OCI-LY7 (cell line): ENCODE measurements around the gene PFN1. TPM values are rescaled to one million over a fixed set of nuclear protein-coding genes. Genes with fewer than 3 reads are reported as not detected.

Experiments used
- BruUV-seq: library from RNA; stranded (reverse); fragments of 400-500 nt; replicated peaks from 2 replicates; lab custom pipeline; 2021; lab: Mats Ljungman, UMichigan
- CTCF ChIA-PET: fragments of 300-600 bp; sonication (Branson Sonifier 250); formaldehyde crosslinking; loops from one replicate; lab custom pipeline; 2022; ENCODE audit warnings: antibody characterized with exemption; ENCODE audit not compliant: unreplicated experiment; lab: Charles Lee
- POLR2A ChIA-PET: fragments of 300-600 bp; sonication (Branson Sonifier 250); formaldehyde crosslinking; loops from one replicate; lab custom pipeline; 2022; ENCODE audit warnings: antibody characterized with exemption; lab: Charles Lee
- DNase-seq: peaks from one replicate; pipeline ENCODE4 v3.0.0-alpha.2; 2015; ENCODE audit warnings: low spot score
- H2AFZ ChIP-seq: fragments of 200-600 bp; sonication (generic), shearing (Covaris generic); 2 replicates; pipeline ENCODE4 v1.6.1; 2014; ENCODE audit warnings: mild to moderate bottlenecking, antibody characterized with exemption, low read length, moderate library complexity
- H3K27ac ChIP-seq: fragments of 200-600 bp; sonication (generic); 2 replicates; pipeline ENCODE4 v1.5.1; 2014; ENCODE audit warnings: mixed run types, low read depth, mild to moderate bottlenecking, moderate library complexity, low read length, inconsistent platforms; ENCODE audit not compliant: poor library complexity, severe bottlenecking
- H3K36me3 ChIP-seq: fragments of 200-600 bp; sonication (generic); 2 replicates; pipeline ENCODE4 v1.6.1; 2014; ENCODE audit warnings: mild to moderate bottlenecking, antibody characterized with exemption, low read length, moderate library complexity, mixed read lengths; ENCODE audit not compliant: insufficient read depth
- H3K4me1 ChIP-seq: fragments of 200-600 bp; sonication (generic); 2 replicates; pipeline ENCODE4 v1.5.1; 2014; ENCODE audit warnings: mild to moderate bottlenecking, low read length; ENCODE audit not compliant: insufficient read depth, poor library complexity, severe bottlenecking
- H3K4me2 ChIP-seq: fragments of 200-600 bp; sonication (generic); 2 replicates; pipeline ENCODE4 v1.6.1; 2014; ENCODE audit warnings: mild to moderate bottlenecking, low read length
- H3K4me3 ChIP-seq: fragments of 200-600 bp; sonication (generic); 2 replicates; pipeline ENCODE4 v1.5.1; 2014; ENCODE audit warnings: mild to moderate bottlenecking, low read depth, low read length; ENCODE audit not compliant: poor library complexity, severe bottlenecking
- H3K79me2 ChIP-seq: fragments of 200-600 bp; sonication (generic); 2 replicates; pipeline ENCODE4 v1.6.1; 2016; ENCODE audit warnings: low read depth, mild to moderate bottlenecking, low read length, moderate library complexity, mixed read lengths; ENCODE audit not compliant: insufficient read depth
- H3K9me2 ChIP-seq: fragments of 200-600 bp; sonication (generic); 2 replicates; pipeline ENCODE4 v1.6.1; 2016; ENCODE audit warnings: mild to moderate bottlenecking, low read length, mixed read lengths; ENCODE audit not compliant: insufficient read depth
- H3K9me3 ChIP-seq: fragments of 200-600 bp; sonication (generic); 2 replicates; pipeline ENCODE4 v1.6.1; 2014; ENCODE audit warnings: mild to moderate bottlenecking, mixed run types, low read length, mixed read lengths
- H4K20me1 ChIP-seq: fragments of 200-600 bp; sonication (generic); 2 replicates; pipeline ENCODE4 v1.6.1; 2014; ENCODE audit warnings: mild to moderate bottlenecking, antibody characterized with exemption, low read length, moderate library complexity, mixed read lengths; ENCODE audit not compliant: insufficient read depth
- CTCF ChIP-seq: fragments of 200-600 bp; sonication (generic); conservative IDR thresholded peaks from 2 replicates; pipeline ENCODE4 v1.5.1; 2014; ENCODE audit warnings: mild to moderate bottlenecking, antibody characterized with exemption, low read length, moderate library complexity, mixed read lengths
- EZH2phosphoT487 ChIP-seq: fragments of 200-600 bp; sonication (generic); IDR thresholded peaks from 2 replicates; pipeline ENCODE4 v1.6.1; 2018; ENCODE audit warnings: low read depth, borderline replicate concordance, mild to moderate bottlenecking, mixed run types, antibody characterized with exemption, low read length, moderate library complexity, mixed read lengths
- intact Hi-C: fragments of 100-400 bp; cut with micrococcal nuclease; formaldehyde crosslinking; loops from one replicate; pipeline ENCODE4 v1.10.0; 2022; ENCODE audit not compliant: unreplicated experiment
- total RNA-seq, 2 experiments: library from RNA; depleted of rRNA in 1 of 2; stranded (reverse); fragments of >200 nt in 1 of 2; shearing (Covaris generic) in 1 of 2; gene quantifications; 2 replicates each; pipeline ENCODE4 v1.2.3, GENCODE V29; 2014 to 2022

PFN1 gene
- total RNA-seq, 2 experiments from 2014 or later: 1,053 TPM

- Histone ChIP-seq H3K9me3 (no peaks in the 10 kb centered on the region), H3K9me2 (no peaks in the 10 kb centered on the region), H3K4me2 (peak within 1 kb of the TSS; percentile 93), H3K27ac (peak within 1 kb of the TSS; percentile 99), H2AFZ (peak within 1 kb of the TSS; percentile 48; the same call in 1 of the 2 replicates), H3K4me1 (peaks cover 31% of the 10 kb centered on the region), H3K79me2 (peaks cover 25% of the 10 kb centered on the region), H3K36me3 (peaks cover 25% of the 10 kb centered on the region), H3K4me3 (peak within 1 kb of the TSS; percentile 100), H4K20me1 (peaks cover 11% of the 10 kb centered on the region)
- DNase-seq: peak; percentile 36
- intact Hi-C loops: no loop called here
- POLR2A ChIA-PET: interaction anchor here (0.7 to 5.9 kb wide), 3 partner anchors 11 to 17 kb away, joined by 3 to 51 read pairs (median 18); partner anchors contain the start of genes RNF167, SLC25A11 and SPAG7
- CTCF ChIA-PET: interaction anchor here (1.2 kb wide), 1 partner anchor 17 kb away, joined by 3 read pairs; the partner anchor contains the start of gene SPAG7
- no TSS peak for BruUV-seq
- no peak for TF ChIP-seq CTCF
- TF ChIP-seq EZH2phosphoT487: no peak
These were observed 2.4 kb upstream of the PFN1 start, which contains the start of gene ENO3 for GRCh38 chr17:4950746-4951204. TSS of gene ENO3 (plus strand) at chr17:4951119. CDS start at chr17:4951830, 711 bp downstream.

- ChIA-PET CTCF (no interaction called here), POLR2A (interaction anchor here (3.8 to 5.9 kb wide), 2 partner anchors 10 to 17 kb away, joined by 18 to 51 read pairs; partner anchors contain the start of genes RNF167, SLC25A11 and SPAG7)
- BruUV-seq: no TSS peak
- Histone ChIP-seq H3K9me2 (no peaks in the 10 kb centered on the region), H3K4me3 (peak overlapping the region; percentile 100), H4K20me1 (peaks cover 16% of the 10 kb centered on the region), H3K4me1 (peaks cover 36% of the 10 kb centered on the region), H3K9me3 (no peaks in the 10 kb centered on the region), H2AFZ (peak overlapping the region; percentile 48; the same call in 1 of the 2 replicates), H3K79me2 (peaks cover 31% of the 10 kb centered on the region), H3K27ac (peak overlapping the region; percentile 99), H3K4me2 (peak overlapping the region; percentile 93), H3K36me3 (peaks cover 30% of the 10 kb centered on the region)
- DNase-seq: peak; percentile 51
- no peak for TF ChIP-seq EZH2phosphoT487
- TF ChIP-seq CTCF: no peak
- intact Hi-C loops: no loop called here
These were observed 1.9 kb upstream of the PFN1 start for GRCh38 chr17:4950075-4950745.
